Adrenal gland (tissue), 12 donors: ENCODE data around the gene MCRIP1. TPM values are rescaled to one million over a fixed set of nuclear protein-coding genes. Genes with fewer than 3 reads are reported as not detected.

ENCODE experiments used
- DNase-seq, 7 donors: peaks; one replicate each; pipeline ENCODE4 v3.0.0-alpha.2; 2019 to 2020
- H3K27ac ChIP-seq, 5 donors: fragments of 200-600 bp; sonication (generic) in 4 of 5; 1 replicate in 3 of 5; 2 replicates in 2 of 5; pipeline versions ENCODE4 v1.5.1 to v1.8.0; 2016 to 2020; ENCODE audit warnings: mild to moderate bottlenecking in 1 of 5
- H3K27me3 ChIP-seq: fragments of 200-600 bp; 2 replicates; pipeline ENCODE4 v1.8.0; 2021
- H3K36me3 ChIP-seq, 2 donors: fragments of 200-600 bp; replicated peaks in 1 of 2; 1 replicate in 1 of 2; 2 replicates in 1 of 2; pipeline versions ENCODE4 v1.5.1 to v1.8.0; 2018 to 2022
- H3K4me1 ChIP-seq, 2 donors: fragments of 200-600 bp; replicated peaks in 1 of 2; 1 replicate in 1 of 2; 2 replicates in 1 of 2; pipeline versions ENCODE4 v1.5.1 to v1.8.0; 2018 to 2021
- H3K4me3 ChIP-seq, 4 donors: fragments of 200-600 bp; sonication (generic) in 3 of 4; one replicate each; pipeline ENCODE4 v1.5.1; 2016 to 2018
- H3K9me3 ChIP-seq, 3 donors: fragments of 200-600 bp; sonication (generic) in 1 of 3; replicated peaks in 1 of 3; 1 replicate in 2 of 3; 2 replicates in 1 of 3; pipeline versions ENCODE4 v1.5.1 to v1.8.0; 2016 to 2021
- CTCF ChIP-seq, 6 experiments: fragments of 450-650 bp in 4 of 6; fragments of 200-600 bp in 2 of 6; sonication (generic) in 1 of 6; IDR thresholded peaks; 1 replicate in 5 of 6; 2 replicates in 1 of 6; pipeline versions ENCODE4 v1.5.1 to v1.8.0; 2016 to 2021; ENCODE audit warnings: antibody characterized with exemption in 6 of 6, mild to moderate bottlenecking in 2 of 6, moderate library complexity in 1 of 6
- POLR2A ChIP-seq, 2 donors: fragments of 450-650 bp; IDR thresholded peaks; one replicate each; pipeline ENCODE4 v1.6.1; 2017; ENCODE audit warnings: antibody characterized with exemption in 2 of 2, mild to moderate bottlenecking in 2 of 2, moderate library complexity in 1 of 2
- WGBS, 4 donors: extraction: QIAGEN DNeasy Blood & Tissue Kit in 2 of 4; methylation state at CpG; one replicate each; pipeline versions ENCODE4 v1.1.5 to v1.1.7; 2013 to 2017; 5-methylcytosine and 5-hydroxymethylcytosine counted together
- intact Hi-C, 2 donors: fragments of 100-400 bp; cut with DNase I; formaldehyde crosslinking; loops; one replicate each; pipeline versions ENCODE4 v1.14.1 to v1.15.0; 2022 to 2023
- polyA plus RNA-seq, 3 donors: library from polyadenylated mRNA; stranded (reverse); fragments of 200-250 nt in 2 of 3; fragments of 350-450 nt in 1 of 3; fragmentation: Illumina TruSeq in 1 of 3; extraction: RNeasy Lipid Tissue Mini Kit (QIAGEN cat#74804) in 1 of 3; gene quantifications; one replicate each; pipeline ENCODE4 v1.2.3, GENCODE V29; 2013 to 2014
- total RNA-seq, 9 donors: library from RNA; depleted of rRNA in 4 of 9; stranded (reverse); fragments of >200 nt in 4 of 9; fragments of 120-200 nt in 1 of 9; fragmentation: NEBNext Ultra II Directional in 1 of 9; extraction: Animal tissue kit (Norgen Biotek cat#: 25700) in 1 of 9; gene quantifications; one replicate each; pipeline versions ENCODE4 v1.1.0 to v1.2.4, GENCODE V29; 2013 to 2023
- donor health status: healthy with polysubstance abuse.
- donor health status: Bipolar disorder and iron deficiency.
- donor health status: DM: yes; HTN: yes; CAD: no.
- donor health status: DM: no; HTN: no; CAD: no.
- donor health status: DM: no; HTN: no; CAD: no.
- donor health status: DM: yes; HTN: yes; CAD: no.

MCRIP1 gene
- total and polyA plus RNA-seq, 12 donors: 5.0 to 248 (median 82.6) TPM

GRCh38 chr17:81829858-81830257, 3.2 kb downstream of the MCRIP1 start:
- intact Hi-C loops: no loop called here
- no peak for TF ChIP-seq CTCF (IDR thresholded peaks at IDR 0.05)
- no peak for TF ChIP-seq POLR2A (IDR thresholded peaks at IDR 0.05)
- Histone ChIP-seq H3K4me3 (no peak overlapping the region), H3K9me3 (no peaks in the 10 kb centered on the region), H3K27ac (no peak overlapping the region), H3K4me1 (peaks cover 16 to 27% of the 10 kb centered on the region in 2 donors), H3K27me3 (no peaks in the 10 kb centered on the region), H3K36me3 (no peaks in the 10 kb centered on the region)
- no peak for DNase-seq
- WGBS, 4 donors: 92 to 95% (median 93%) methylated on average over 5 to 6 of the region's 6 CpGs; no CpG with 5 or more reads in 1 of the 4 donors

- Histone ChIP-seq H3K9me3 (no peaks in the 10 kb centered on the region), H3K4me3 (no peak overlapping the region), H3K36me3 (no peaks in the 10 kb centered on the region), H3K27me3 (no peaks in the 10 kb centered on the region), H3K4me1 (peaks cover 11 to 19% of the 10 kb centered on the region in 2 donors), H3K27ac (peak overlapping the region in 1 of 5 donors; percentile 25)
- intact Hi-C loops: no loop called here
- no peak for DNase-seq
- WGBS, 4 donors: 70 to 91% (median 71%) methylated on average over 5 to 7 of the region's 7 CpGs
- TF ChIP-seq POLR2A (IDR thresholded peaks at IDR 0.05): no peak
- no peak for TF ChIP-seq CTCF (IDR thresholded peaks at IDR 0.05)
These were observed 4.4 kb downstream of the MCRIP1 start for GRCh38 chr17:81828656-81829055.

- intact Hi-C loops: no loop called here
- 85 to 95% (median 89%) methylated on average over 8 to 11 of the region's 11 CpGs for WGBS, 4 donors
- Histone ChIP-seq H3K4me1 (peaks cover 14 to 20% of the 10 kb centered on the region in 2 donors), H3K36me3 (peaks cover 0 to 11% of the 10 kb centered on the region in 2 donors), H3K4me3 (no peak overlapping the region), H3K27me3 (no peaks in the 10 kb centered on the region), H3K9me3 (no peaks in the 10 kb centered on the region), H3K27ac (no peak overlapping the region)
- no peak for DNase-seq
- no peak for TF ChIP-seq CTCF (IDR thresholded peaks at IDR 0.05)
- no peak for TF ChIP-seq POLR2A (IDR thresholded peaks at IDR 0.05)
These were observed 7.1 kb downstream of the MCRIP1 start for GRCh38 chr17:81825841-81826466.

- Histone ChIP-seq H3K4me1 (peaks cover 14 to 20% of the 10 kb centered on the region in 2 donors), H3K36me3 (peaks cover 0 to 11% of the 10 kb centered on the region in 2 donors), H3K9me3 (no peaks in the 10 kb centered on the region), H3K27ac (no peak overlapping the region), H3K4me3 (no peak overlapping the region), H3K27me3 (no peaks in the 10 kb centered on the region)
- WGBS, 4 donors: 60 to 100% (median 87%) methylated on average over 2 to 11 of the region's 11 CpGs
- intact Hi-C loops: loop anchor here in 1 of 2 donors (5.0 kb wide), 1 partner anchor 33 kb away; no protein-coding TSS in a partner anchor
- no peak for TF ChIP-seq POLR2A (IDR thresholded peaks at IDR 0.05)
- TF ChIP-seq CTCF (IDR thresholded peaks at IDR 0.05): no peak
- no peak for DNase-seq
These were observed 8.5 kb downstream of the MCRIP1 start for GRCh38 chr17:81824595-81824994.
